HG03565 (cell line): ENCODE data around the gene NRSN2.
"Not testable (repeated sequence)": the region's sequence is repeated elsewhere in the genome, so short reads cannot be mapped to it uniquely, and the experiment has no call there.

Experiments
- ATAC-seq: cut with Tn5 transposase; IDR thresholded peaks from one replicate; pipeline ENCODE4 v1.9.1; 2021; ENCODE audit warnings: mild to moderate bottlenecking, moderate library complexity; ENCODE audit not compliant: unreplicated experiment

NRSN2 gene

GRCh38 chr20:373171-373890 is 26.4 kb downstream of the NRSN2 start:
- no peak for ATAC-seq

- no peak for ATAC-seq
These were observed 28.5 kb downstream of the NRSN2 start for GRCh38 chr20:375265-375889.

- ATAC-seq = no peak
These were observed 29.2 kb downstream of the NRSN2 start for GRCh38 chr20:376089-376488.

- no peak for ATAC-seq
These were observed 29.8 kb downstream of the NRSN2 start for GRCh38 chr20:376750-377149.

- not testable (repeated sequence) for ATAC-seq
These were observed 30.7 kb downstream of the NRSN2 start for GRCh38 chr20:377578-377977.

GRCh38 chr20:378961-379336 is 32.0 kb downstream of the NRSN2 start:
- ATAC-seq = no peak

- ATAC-seq = peak; percentile 38
These were observed 34.1 kb downstream of the NRSN2 start for GRCh38 chr20:380763-381580.

GRCh38 chr20:381581-382290 is 34.8 kb downstream of the NRSN2 start:
- ATAC-seq = peak; percentile 33

- no peak for ATAC-seq
These were observed 35.6 kb downstream of the NRSN2 start for GRCh38 chr20:382291-383115.

- no peak for ATAC-seq
These were observed 37.0 kb downstream of the NRSN2 start for GRCh38 chr20:383889-384288.

- ATAC-seq = no peak
These were observed 37.8 kb downstream of the NRSN2 start for GRCh38 chr20:384723-385122.

GRCh38 chr20:385448-385847 is 38.5 kb downstream of the NRSN2 start:
- no peak for ATAC-seq

- ATAC-seq = not testable (repeated sequence)
These were observed 39.7 kb downstream of the NRSN2 start for GRCh38 chr20:386634-387033.

GRCh38 chr20:387520-387919 is 40.6 kb downstream of the NRSN2 start:
- ATAC-seq = no peak

- no peak for ATAC-seq
These were observed 41.4 kb downstream of the NRSN2 start for GRCh38 chr20:388034-388994.

- ATAC-seq = no peak
These were observed 42.3 kb downstream of the NRSN2 start for GRCh38 chr20:389220-389619.

- ATAC-seq = no peak
These were observed 44.3 kb downstream of the NRSN2 start for GRCh38 chr20:391041-391711.

GRCh38 chr20:393296-393695 is 46.4 kb downstream of the NRSN2 start:
- ATAC-seq = not testable (repeated sequence)

GRCh38 chr20:396252-396618 is 49.3 kb downstream of the NRSN2 start:
- no peak for ATAC-seq
